Fibroblast of lung (primary cell): Measurements from ENCODE around the gene CCDC138. TPM values are rescaled to one million over a fixed set of nuclear protein-coding genes. Genes with fewer than 3 reads are reported as not detected.

Experiments
- DNase-seq, 2 donors: peaks; one replicate each; pipeline versions ENCODE4 v3.0.0 to v3.0.0-alpha.2; 2010; ENCODE audit warnings: low read depth in 2 of 2
- H2AFZ ChIP-seq: 2 replicates; pipeline ENCODE4 v1.5.1; 2012; ENCODE audit warnings: low read length, control low read depth, inconsistent platforms
- H3K27ac ChIP-seq: 2 replicates; pipeline ENCODE4 v1.5.1; 2011; ENCODE audit warnings: low read length, control low read depth; ENCODE audit not compliant: insufficient read depth
- H3K27me3 ChIP-seq: 2 replicates; pipeline ENCODE4 v1.5.1; 2011; ENCODE audit warnings: mild to moderate bottlenecking, low read length; ENCODE audit not compliant: control insufficient read depth, insufficient read depth
- H3K36me3 ChIP-seq: 2 replicates; pipeline ENCODE4 v1.5.1; 2011; ENCODE audit warnings: low read length; ENCODE audit not compliant: control insufficient read depth, insufficient read depth
- H3K4me1 ChIP-seq: 2 replicates; pipeline ENCODE4 v1.5.1; 2011; ENCODE audit warnings: low read length; ENCODE audit not compliant: control insufficient read depth, insufficient read depth; ENCODE audit errors: extremely low read depth
- H3K4me2 ChIP-seq: 2 replicates; pipeline ENCODE4 v1.5.1; 2011; ENCODE audit warnings: low read length, control low read depth; ENCODE audit not compliant: insufficient read depth; ENCODE audit errors: extremely low read depth
- H3K4me3 ChIP-seq, 4 experiments: fragments of 200-600 bp in 1 of 4; sonication (generic) in 1 of 4; replicated peaks in 1 of 4; 2 replicates each; pipeline ENCODE4 v1.5.1; 2011 to 2016; ENCODE audit warnings: low read length in 4 of 4, low read depth in 3 of 4, mild to moderate bottlenecking in 3 of 4, control low read depth in 2 of 4, inconsistent platforms in 1 of 4, mixed read lengths in 1 of 4; ENCODE audit not compliant: insufficient read depth in 1 of 4; ENCODE audit errors: control extremely low read depth in 1 of 4
- H3K79me2 ChIP-seq: 2 replicates; pipeline ENCODE4 v1.5.1; 2012; ENCODE audit warnings: mild to moderate bottlenecking, low read length, inconsistent platforms; ENCODE audit not compliant: control insufficient read depth, insufficient read depth
- H3K9ac ChIP-seq: 2 replicates; pipeline ENCODE4 v1.5.1; 2011; ENCODE audit warnings: mild to moderate bottlenecking, low read length, control low read depth; ENCODE audit not compliant: insufficient read depth
- H3K9me3 ChIP-seq: 2 replicates; pipeline ENCODE4 v1.5.1; 2012; ENCODE audit warnings: low read depth, low read length; ENCODE audit not compliant: control insufficient read depth, insufficient read depth
- H4K20me1 ChIP-seq: 2 replicates; pipeline ENCODE4 v1.5.1; 2011; ENCODE audit warnings: low read length; ENCODE audit not compliant: control insufficient read depth, insufficient read depth; ENCODE audit errors: extremely low read depth
- EZH2 ChIP-seq: IDR thresholded peaks from 2 replicates; pipeline ENCODE4 v1.5.1; 2012; ENCODE audit warnings: low read length, control low read depth, mild to moderate bottlenecking; ENCODE audit errors: missing control alignments
- polyA plus RNA-seq, 2 donors: library from polyadenylated mRNA; depleted of rRNA in 1 of 2; stranded (reverse) in 1 of 2; unstranded in 1 of 2; fragments of >200 nt; gene quantifications; 2 replicates each; pipeline ENCODE4 v1.2.1, GENCODE V29; 2011 to 2012; ENCODE audit warnings: missing spikeins in 1 of 2
- total RNA-seq: library from RNA; depleted of rRNA; stranded (reverse); fragments of >200 nt; gene quantifications from 2 replicates; pipeline ENCODE4 v1.2.1, GENCODE V29; 2014
- TF ChIP-seq, protein P1 (sequence below), 2 donors: IDR thresholded peaks in 1 of 2; conservative IDR thresholded peaks in 1 of 2; 1 replicate in 1 of 2; 2 replicates in 1 of 2; pipeline ENCODE4 v1.5.1; 2011 to 2012; ENCODE audit warnings: low read length in 2 of 2, control low read depth in 1 of 2, inconsistent platforms in 1 of 2, low read depth in 1 of 2, mild to moderate bottlenecking in 1 of 2

The CCDC138 gene
- total and polyA plus RNA-seq, 2 donors (not counting 1 experiment from before 2014, with no cell fraction given): 1.7 to 3.3 TPM

DNA sequence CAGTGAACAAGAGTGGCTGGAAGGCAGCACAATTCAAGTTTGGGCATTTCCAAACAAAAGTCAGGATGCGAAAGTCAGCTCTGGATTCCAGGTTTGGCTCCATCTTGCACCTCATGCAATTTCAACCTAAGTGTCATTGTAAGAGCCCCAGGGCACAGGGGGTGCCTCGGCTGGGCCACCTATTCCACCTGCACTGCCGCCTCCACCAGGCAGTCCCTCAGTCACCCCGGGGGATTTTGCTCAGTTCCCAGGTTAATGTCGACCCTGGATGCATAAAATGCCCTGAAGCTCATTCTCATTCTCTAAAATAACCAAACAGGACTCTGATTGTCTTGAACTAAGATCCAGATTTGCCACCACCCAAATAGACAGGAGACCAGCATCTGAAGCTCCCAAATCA, 124.8 kb downstream of the CCDC138 start:
- no peaks in the 10 kb centered on the region for H3K4me1 ChIP-seq
- H3K27me3 ChIP-seq: peaks cover 5% of the 10 kb centered on the region
- H3K9ac ChIP-seq: no peak overlapping the region
- no peak overlapping the region for H3K4me3 ChIP-seq
- H3K79me2 ChIP-seq: no peaks in the 10 kb centered on the region
- no peak overlapping the region for H3K4me2 ChIP-seq
- no peaks in the 10 kb centered on the region for H3K9me3 ChIP-seq
- H3K27ac ChIP-seq: no peak overlapping the region
- H2AFZ ChIP-seq: no peak overlapping the region
- TF ChIP-seq, protein P1, sequence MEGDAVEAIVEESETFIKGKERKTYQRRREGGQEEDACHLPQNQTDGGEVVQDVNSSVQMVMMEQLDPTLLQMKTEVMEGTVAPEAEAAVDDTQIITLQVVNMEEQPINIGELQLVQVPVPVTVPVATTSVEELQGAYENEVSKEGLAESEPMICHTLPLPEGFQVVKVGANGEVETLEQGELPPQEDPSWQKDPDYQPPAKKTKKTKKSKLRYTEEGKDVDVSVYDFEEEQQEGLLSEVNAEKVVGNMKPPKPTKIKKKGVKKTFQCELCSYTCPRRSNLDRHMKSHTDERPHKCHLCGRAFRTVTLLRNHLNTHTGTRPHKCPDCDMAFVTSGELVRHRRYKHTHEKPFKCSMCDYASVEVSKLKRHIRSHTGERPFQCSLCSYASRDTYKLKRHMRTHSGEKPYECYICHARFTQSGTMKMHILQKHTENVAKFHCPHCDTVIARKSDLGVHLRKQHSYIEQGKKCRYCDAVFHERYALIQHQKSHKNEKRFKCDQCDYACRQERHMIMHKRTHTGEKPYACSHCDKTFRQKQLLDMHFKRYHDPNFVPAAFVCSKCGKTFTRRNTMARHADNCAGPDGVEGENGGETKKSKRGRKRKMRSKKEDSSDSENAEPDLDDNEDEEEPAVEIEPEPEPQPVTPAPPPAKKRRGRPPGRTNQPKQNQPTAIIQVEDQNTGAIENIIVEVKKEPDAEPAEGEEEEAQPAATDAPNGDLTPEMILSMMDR (conservative IDR thresholded peaks at IDR 0.05 in 1 of 2, IDR thresholded peaks at IDR 0.05 in 1 of 2; ENCODE audit: low read depth in 1 of 2, low read length in 2 of 2): no peak
- TF ChIP-seq EZH2: no peak
- no peaks in the 10 kb centered on the region for H4K20me1 ChIP-seq
- no peaks in the 10 kb centered on the region for H3K36me3 ChIP-seq
- no peak for DNase-seq

DNA sequence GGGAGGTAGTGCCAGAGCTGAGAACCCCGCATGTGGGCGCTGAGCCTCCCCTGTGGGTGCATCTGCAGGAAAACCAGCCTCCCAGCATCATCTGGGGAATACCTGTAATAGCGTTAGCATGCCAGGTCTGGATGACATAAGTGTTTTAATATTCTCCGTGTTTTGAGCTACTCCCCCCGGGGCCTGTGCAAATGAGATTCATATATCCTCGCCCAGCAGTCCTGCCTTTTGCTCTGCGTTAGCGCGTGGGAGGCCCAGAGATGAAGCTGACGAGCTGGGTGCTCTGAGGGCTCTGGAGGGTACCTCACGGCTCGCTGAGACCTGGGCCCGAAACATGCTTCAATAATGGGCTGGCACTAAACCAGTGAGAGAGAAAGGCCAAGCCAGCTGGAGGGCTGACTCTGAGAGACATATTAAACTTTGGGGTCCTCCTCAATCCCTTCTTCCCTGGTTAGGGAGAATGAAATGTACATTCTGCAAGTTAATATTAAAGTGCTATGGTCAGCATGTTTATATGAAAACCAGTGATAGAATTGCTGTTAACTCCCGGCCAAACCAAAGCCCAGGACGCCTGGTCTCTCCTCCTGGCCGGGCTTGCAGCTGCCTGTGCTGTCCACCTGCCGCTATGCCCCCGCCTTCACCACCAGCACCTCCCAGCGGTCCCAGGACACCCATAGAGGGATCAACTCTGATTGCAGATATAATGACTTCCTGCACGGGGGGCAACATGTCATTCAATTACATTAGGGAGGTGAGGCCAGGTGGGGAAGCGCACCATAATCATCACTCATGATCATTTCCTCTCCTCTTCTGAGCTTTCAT, 125.4 kb downstream of the CCDC138 start:
- DNase-seq: no peak
- Histone ChIP-seq H3K9ac (no peak overlapping the region), H3K9me3 (no peaks in the 10 kb centered on the region), H3K79me2 (no peaks in the 10 kb centered on the region), H3K4me3 (no peak overlapping the region), H3K27me3 (peaks cover 9% of the 10 kb centered on the region), H4K20me1 (no peaks in the 10 kb centered on the region), H2AFZ (no peak overlapping the region), H3K27ac (no peak overlapping the region), H3K36me3 (no peaks in the 10 kb centered on the region), H3K4me1 (no peaks in the 10 kb centered on the region), H3K4me2 (no peak overlapping the region)
- TF ChIP-seq, protein P1 (conservative IDR thresholded peaks at IDR 0.05 in 1 of 2, IDR thresholded peaks at IDR 0.05 in 1 of 2; ENCODE audit: low read depth in 1 of 2, low read length in 2 of 2): no peak
- no peak for TF ChIP-seq EZH2

DNA sequence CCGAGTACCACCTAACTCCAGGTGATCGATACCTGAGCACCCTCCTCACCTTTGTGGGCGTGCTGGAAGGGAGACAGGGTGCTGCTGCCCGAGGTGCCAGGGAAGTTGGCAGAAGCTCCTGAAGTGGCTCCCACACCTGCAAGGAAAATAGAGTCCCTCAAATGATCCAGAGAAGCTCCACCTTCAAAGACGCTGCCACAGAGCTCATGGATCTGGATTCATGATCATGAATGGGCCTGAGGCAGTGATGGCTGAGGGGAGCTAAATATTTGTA, 126.0 kb downstream of the CCDC138 start:
- H3K9ac ChIP-seq: no peak overlapping the region
- no peaks in the 10 kb centered on the region for H3K79me2 ChIP-seq
- TF ChIP-seq, protein P1 (conservative IDR thresholded peaks at IDR 0.05 in 1 of 2, IDR thresholded peaks at IDR 0.05 in 1 of 2; ENCODE audit: low read depth in 1 of 2, low read length in 2 of 2): no peak
- no peak for TF ChIP-seq EZH2
- H3K9me3 ChIP-seq: no peaks in the 10 kb centered on the region
- peaks cover 9% of the 10 kb centered on the region for H3K27me3 ChIP-seq
- H4K20me1 ChIP-seq: no peaks in the 10 kb centered on the region
- H3K4me3 ChIP-seq: no peak overlapping the region
- H3K36me3 ChIP-seq: no peaks in the 10 kb centered on the region
- H3K4me1 ChIP-seq: no peaks in the 10 kb centered on the region
- no peak overlapping the region for H3K27ac ChIP-seq
- DNase-seq: no peak
- H2AFZ ChIP-seq: no peak overlapping the region
- no peak overlapping the region for H3K4me2 ChIP-seq
